H4 (cell line): ENCODE results near the gene MASTL. TPM values are rescaled to one million over a fixed set of nuclear protein-coding genes. Genes with fewer than 3 reads are reported as not detected.
"Not testable (repeated sequence)": the region's sequence is repeated elsewhere in the genome, so short reads cannot be mapped to it uniquely, and the experiment has no call there.

Experiments used
- DNase-seq: peaks from one replicate; pipeline ENCODE4 v3.0.0-alpha.2; 2015; ENCODE audit warnings: low spot score
- total RNA-seq: library from RNA; depleted of rRNA; stranded (reverse); fragments of >200 nt; shearing (Covaris generic); gene quantifications from 2 replicates; pipeline ENCODE4 v1.2.3, GENCODE V29; 2014; rRNA removed

MASTL gene
- total RNA-seq: 13.4 and 18.1 TPM in 2 replicates

DNA sequence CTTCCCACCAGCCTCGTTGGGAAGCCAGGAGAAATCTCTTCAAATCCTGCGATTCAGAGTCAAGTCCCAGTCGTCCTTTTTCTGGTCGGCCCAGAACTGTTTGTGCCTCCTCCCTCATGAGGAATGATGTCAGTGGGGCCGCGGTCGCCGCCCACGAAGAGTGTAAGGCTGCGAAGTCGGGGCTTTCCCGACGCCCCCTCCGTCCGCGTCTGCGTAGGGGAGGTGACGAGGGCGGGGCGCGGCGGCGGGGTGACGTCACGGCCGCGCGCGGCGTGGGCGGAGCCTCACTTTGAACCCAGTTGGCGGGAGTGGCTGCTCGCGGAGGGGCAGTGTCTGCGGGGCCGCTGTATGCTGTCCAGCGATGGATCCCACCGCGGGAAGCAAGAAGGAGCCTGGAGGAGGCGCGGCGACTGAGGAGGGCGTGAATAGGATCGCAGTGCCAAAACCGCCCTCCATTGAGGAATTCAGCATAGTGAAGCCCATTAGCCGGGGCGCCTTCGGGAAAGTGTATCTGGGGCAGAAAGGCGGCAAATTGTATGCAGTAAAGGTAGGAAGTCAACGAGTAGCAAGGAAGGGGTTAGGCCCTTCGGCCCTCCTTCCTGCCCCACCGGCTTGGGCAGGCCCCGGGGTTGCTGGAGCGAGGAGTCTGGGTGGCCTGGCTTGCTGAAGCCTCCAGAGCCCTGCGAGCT, at the start of gene MASTL:
Gene MASTL, plus strand, starts transcription at position 287 of the 689 bp plus-strand sequence. Its CDS starts 75 bp downstream, at position 362.
- DNase-seq: peak; percentile 84

GRCh38 chr10:27108165-27108564, 47.0 kb upstream of the MASTL start:
- DNase-seq: no peak

GRCh38 chr10:27134371-27134770, 20.8 kb upstream of the MASTL start:
- DNase-seq: no peak

DNA sequence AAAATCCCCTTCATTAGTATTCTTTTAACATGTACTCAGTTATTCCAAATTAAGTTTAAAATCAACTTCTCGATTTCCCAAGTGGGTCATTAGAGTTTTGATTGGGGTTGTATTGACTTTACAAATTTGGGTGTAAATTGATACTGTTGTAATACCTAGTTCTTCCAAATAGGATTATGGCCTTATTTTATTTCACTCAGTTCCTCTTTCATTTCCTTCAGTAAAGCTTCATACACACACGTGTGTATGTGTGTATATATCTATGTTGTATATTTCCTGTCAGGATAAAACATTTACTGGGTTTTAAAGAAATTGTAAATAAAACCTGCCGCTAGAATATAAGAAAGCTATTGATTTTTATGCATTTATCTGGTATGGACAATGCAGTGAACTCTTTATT, 16.9 kb upstream of the MASTL start:
- no peak for DNase-seq

- no peak for DNase-seq
Observed at GRCh38 chr10:27143686-27144085, 11.5 kb upstream of the MASTL start.

GRCh38 chr10:27145937-27146336, 9.2 kb upstream of the MASTL start:
- no peak for DNase-seq

DNA sequence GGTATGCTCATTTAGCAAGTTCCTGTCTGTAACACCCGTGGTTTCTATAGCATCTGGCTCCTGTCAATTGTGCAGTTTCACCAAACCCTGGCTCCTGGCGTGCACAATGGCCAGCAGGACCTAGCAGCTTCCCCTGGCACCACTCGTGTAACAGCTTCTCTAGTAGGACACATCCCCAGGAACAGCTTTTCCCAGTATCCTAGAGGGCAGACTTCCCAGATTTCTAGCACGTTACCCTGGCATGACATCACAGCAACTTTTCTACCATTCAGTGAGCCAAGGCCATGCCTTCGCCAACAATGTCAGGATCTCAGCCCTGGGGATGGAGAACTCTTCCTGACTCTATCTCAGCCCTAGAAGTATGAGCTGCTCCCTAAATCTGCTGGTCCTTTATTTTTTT, 7.5 kb upstream of the MASTL start:
- no peak for DNase-seq

DNA sequence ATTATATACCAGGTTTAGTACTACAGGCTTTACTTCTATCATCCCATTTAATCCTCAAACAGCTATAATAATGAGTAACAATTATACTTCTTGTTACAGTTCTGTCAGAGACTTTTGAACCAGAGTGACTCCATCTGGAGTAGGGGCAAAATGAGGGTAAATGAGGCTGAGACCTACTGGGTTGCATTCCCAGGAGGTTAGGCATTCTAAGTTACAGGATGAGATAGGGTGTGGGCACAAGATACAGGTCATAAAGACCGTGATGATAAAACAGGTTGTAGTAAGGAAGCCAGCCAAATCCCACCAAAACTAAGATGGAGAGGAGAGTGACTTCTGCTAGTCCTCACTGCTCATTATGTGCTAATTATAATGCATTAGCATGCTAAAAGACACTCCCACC, 4.9 kb upstream of the MASTL start:
- no peak for DNase-seq

DNA sequence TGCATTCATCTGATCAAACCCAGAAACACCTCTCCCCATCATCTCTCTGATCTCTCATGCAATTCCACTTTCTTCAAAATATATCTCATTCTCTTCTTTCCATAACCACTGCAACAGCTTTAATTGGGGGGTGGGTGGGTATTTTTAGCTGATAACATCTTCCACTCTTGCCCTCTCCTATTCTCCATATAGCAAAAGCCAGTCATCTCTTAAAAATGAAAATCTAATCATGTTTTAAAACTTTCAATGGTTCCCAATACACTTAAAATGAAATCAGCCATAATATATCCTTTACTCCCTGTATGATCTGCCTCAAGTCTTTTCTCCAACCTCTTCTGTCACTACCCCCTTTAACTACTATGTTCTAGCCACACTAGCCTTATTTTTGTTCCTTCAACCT, 2.5 kb upstream of the MASTL start:
- no peak for DNase-seq

- DNase-seq: no peak
Observed at GRCh38 chr10:27153329-27153728, 1.8 kb upstream of the MASTL start.

DNA sequence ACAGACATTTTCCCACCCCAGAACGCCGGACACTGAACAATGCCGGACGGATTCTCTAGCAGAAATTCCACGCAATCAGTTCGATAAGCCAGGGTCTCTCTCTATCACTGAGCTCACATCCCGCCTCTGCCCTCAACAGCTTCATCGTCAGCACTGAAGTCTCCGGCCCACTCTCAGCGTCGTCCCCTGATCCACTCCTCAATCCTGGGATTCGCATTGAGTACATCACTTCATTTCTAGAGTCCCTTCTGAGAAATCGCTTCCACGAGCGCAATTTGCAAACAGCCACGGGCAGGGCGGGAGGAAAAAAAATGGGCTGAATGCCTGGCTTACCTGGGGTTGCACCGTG, 1.3 kb upstream of the MASTL start:
- peak; percentile 3 for DNase-seq

- DNase-seq: not testable (repeated sequence)
Observed at GRCh38 chr10:27156566-27156965, 1.4 kb downstream of the MASTL start.

DNA sequence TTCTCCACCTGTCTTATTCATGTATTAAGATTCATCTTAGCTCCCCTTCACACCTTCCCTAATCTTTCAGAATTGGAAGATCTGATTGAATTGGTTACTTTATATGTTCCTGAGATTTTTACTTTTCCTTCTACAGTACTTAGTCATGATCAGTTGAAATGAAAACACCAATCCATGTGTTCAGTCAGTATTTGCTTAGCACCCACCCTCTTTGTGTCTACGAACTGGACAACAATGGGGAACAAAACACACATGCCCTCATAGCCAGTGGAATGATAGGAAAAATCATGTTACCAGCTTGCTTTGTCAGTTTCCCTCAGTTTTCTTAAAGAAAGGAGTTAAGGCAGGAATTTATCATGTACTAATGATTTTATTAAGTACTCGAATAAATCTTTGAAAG, 2.0 kb downstream of the MASTL start:
- no peak for DNase-seq

GRCh38 chr10:27158421-27158820, 3.3 kb downstream of the MASTL start:
- no peak for DNase-seq

GRCh38 chr10:27169849-27170248, 14.7 kb downstream of the MASTL start:
- DNase-seq: no peak

DNA sequence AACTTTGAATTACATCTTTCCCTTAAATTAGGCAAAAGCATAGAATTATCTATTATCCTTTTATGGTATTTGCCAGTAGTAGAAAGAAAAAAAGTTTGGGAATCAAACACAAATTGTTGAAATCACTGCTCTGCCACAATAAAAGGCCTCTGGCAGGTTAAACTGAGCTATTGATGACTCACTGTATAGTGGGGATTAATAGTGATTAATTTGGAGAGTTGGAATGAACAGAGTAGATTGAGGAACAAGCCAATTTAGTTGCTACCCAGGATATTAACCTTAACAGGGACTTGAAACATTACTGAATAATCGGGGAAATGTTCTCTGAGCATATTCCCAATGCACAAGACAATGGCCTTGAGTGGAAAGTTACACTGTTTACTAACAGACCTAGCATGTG, 33.1 kb downstream of the MASTL start:
- no peak for DNase-seq

GRCh38 chr10:27188897-27189296, 33.7 kb downstream of the MASTL start:
- DNase-seq: no peak

DNA sequence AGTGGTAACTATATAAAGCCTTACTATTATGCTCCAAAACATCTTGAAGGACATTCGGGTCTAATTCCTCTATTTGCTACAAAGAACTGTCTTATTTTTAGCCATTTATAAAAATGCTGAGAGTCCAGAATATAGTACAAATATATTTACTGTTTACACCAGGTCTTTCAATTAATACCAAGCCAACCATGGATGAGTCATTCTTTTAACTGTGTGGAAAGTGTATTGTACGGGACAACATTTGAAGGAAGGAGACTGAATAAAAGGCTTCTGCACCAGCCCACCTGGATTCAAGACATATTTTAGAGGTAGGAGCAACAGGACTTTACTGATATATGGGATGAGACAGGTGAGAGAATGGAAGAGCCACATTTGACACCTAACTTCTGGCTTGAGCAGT, 35.4 kb downstream of the MASTL start:
- no peak for DNase-seq

DNA sequence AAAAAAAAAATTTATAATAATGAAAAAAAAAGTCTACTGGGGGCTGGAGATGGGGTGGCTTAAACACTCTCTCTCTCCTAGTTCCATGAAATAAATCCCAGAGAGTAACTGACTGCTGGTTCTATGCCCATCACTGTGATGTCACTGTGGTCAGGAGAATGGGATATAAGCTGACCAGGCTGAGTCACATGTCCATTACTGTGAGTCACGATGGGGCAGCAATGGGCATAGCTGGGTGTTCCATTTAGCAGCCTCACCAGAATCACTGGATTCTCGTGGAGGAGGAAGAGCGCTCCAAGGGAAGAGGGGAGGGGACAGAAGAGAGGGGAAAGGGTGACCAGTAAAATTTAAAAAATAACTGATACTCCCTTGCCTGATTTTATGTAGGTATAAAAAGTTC, 37.1 kb downstream of the MASTL start:
- DNase-seq: peak; percentile 94

DNA sequence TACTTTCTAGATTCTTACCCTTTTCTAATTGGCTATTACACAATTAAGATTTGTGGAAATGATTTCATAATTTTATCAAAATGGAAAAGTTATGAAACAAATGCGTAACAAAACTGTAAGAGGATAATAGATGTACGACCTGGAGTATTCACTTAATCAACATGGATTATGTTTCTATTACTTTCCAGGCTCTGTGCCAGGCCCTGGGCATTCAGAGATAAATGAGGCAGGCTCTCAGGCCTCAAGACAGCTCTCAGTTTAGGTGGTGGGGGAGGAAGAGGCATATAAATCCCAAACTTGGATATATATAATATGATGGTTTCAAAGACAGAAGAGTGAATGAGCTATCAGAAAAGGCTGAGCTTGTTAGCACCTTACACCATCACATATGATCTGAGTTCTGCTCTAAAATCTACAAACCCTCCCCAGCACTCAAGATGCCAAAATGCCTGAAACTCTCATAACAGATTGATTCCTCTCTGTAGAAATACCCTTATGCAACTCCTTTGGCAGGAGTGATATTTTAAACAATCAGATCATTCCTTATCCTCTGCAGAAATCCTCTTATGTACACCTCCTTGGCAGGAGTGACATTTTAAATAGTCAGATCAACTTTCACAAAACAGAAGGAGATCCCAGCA, 42.9 kb downstream of the MASTL start:
- no peak for DNase-seq

DNA sequence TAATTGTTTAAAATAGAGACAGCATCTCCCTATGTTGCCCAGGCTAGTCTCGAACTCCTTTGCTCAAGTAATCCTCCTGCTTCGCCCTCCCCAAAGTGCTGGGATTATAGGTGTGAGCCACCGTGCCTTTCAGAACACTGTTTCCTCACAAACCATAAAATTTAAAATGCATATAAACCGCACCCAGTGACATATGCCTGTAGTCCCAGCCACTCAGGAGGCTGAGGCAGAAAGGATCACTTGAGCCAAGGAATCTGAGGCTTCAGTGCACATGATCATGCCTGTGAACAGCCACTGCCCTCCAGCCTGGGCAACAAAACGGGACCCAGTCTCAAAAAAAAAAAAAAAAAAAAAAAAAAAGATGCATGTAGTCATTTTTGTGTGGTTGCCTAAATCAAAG, 48.7 kb downstream of the MASTL start:
- DNase-seq: no peak

GRCh38 chr10:27207350-27207749, 52.2 kb downstream of the MASTL start:
- no peak for DNase-seq

DNA sequence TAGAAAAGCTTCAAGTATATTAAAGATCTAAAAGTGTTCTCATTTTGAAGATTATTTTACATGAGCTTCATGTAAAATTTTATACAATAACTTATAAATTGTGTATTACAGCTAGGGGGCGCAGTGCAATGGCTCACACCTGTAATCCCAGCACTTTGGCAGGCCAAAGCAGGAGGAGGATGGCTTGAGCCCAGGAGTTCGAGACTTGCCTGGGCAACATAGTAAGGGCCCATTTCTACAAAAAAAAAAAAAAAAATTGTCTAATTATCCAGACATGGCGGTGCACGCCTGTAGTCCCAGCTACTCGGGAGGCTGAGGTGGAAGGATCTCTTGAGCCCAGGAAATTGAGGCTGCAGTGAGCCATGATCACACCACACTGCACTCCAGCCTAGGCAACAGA, 68.8 kb downstream of the MASTL start:
- DNase-seq: peak; percentile 15
